Dedifferentiated amniotic fluid mesenchymal stem cell (primary cell): ENCODE results near the gene IGSF21.

ENCODE experiments used
- DNase-seq: peaks from one replicate; pipeline ENCODE4 v3.0.0-alpha.2; 2016; ENCODE audit errors: extremely low spot score

The IGSF21 gene

DNA sequence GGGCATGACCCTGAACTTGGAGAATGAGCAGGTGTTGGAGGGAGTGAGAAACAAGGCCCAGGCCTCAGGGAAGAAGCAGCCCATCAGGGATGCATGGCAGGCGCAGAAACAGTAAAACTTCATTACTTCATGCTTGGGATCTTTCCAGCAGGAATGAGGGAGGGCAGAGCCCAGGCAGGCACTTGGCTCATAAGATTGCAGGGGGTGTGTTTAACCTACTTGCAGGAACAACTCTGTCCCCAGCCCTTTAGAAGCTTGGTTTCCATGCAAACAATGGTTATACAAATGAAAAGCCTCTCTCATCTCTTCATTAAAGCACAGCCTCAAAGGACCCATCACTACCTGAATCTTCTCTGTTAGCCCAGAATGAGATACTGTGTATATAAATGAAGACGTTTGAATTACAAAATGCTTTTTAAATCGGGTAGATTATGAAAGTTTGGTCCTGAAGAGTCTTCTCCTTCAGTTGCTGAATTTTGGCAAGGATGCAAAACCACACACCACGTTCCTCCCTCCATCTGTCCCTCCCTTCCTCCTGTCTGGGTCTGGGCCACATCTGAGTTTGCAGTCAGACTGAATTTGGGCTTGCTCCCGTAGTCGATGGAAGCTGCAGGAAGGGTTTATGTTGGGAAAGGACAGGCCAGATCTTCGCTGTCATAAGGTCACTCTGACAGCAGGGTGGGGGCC is 218.8 kb downstream of the IGSF21 start:
- DNase-seq, result no peak

- no peak for DNase-seq
These were observed 220.1 kb downstream of the IGSF21 start for GRCh38 chr1:18327650-18328049.

- DNase-seq, result no peak
These were observed 221.2 kb downstream of the IGSF21 start for GRCh38 chr1:18328803-18329202.

- DNase-seq, result no peak
These were observed 222.1 kb downstream of the IGSF21 start for GRCh38 chr1:18329469-18330253.

- no peak for DNase-seq
These were observed 225.0 kb downstream of the IGSF21 start for GRCh38 chr1:18332576-18332975.

- no peak for DNase-seq
These were observed 225.6 kb downstream of the IGSF21 start for GRCh38 chr1:18333220-18333619.

DNA sequence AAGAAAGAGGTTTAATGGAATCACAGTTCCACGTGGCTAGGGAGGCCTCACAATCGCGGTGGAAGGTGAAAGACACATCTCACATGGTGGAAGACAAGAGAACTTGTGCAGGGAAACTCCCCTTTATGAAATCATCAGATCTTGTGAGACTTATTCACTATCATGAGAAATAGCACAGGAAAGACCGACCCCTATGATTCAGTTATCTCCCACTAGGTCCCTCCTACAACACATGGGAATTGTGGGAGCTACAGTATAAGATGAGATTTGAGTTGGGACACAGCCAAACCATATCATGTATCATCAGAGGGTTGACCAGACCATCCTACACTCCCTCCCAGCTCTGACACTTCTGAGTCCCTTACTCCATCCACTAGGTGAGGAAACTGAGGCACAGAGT is 229.2 kb downstream of the IGSF21 start:
- DNase-seq, result no peak

GRCh38 chr1:18337757-18338156 is 230.2 kb downstream of the IGSF21 start:
- no peak for DNase-seq

- DNase-seq, result no peak
These were observed 231.6 kb downstream of the IGSF21 start for GRCh38 chr1:18339161-18339560.

- no peak for DNase-seq
These were observed 232.7 kb downstream of the IGSF21 start for GRCh38 chr1:18340158-18340764.

DNA sequence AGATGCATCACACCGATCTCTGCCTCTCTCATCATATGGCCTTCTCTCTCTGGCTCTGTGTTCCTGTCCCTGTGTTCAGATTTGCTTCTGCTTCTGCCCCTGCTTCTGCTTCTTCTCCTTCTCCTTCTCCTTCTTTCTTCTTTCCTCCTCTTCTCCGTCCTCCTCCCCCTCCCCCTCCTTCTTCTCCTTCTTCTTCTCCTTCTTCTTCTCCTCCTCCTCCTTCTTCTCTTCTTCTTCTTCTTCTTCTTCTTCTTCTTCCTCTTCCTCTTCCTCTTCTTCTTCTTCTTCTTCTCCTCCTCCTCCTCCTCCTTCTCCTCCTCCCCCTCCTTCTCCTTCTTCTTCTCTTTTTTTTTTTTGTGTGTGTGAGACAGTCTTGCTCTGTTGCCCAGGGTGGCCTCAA is 233.2 kb downstream of the IGSF21 start:
- no peak for DNase-seq

DNA sequence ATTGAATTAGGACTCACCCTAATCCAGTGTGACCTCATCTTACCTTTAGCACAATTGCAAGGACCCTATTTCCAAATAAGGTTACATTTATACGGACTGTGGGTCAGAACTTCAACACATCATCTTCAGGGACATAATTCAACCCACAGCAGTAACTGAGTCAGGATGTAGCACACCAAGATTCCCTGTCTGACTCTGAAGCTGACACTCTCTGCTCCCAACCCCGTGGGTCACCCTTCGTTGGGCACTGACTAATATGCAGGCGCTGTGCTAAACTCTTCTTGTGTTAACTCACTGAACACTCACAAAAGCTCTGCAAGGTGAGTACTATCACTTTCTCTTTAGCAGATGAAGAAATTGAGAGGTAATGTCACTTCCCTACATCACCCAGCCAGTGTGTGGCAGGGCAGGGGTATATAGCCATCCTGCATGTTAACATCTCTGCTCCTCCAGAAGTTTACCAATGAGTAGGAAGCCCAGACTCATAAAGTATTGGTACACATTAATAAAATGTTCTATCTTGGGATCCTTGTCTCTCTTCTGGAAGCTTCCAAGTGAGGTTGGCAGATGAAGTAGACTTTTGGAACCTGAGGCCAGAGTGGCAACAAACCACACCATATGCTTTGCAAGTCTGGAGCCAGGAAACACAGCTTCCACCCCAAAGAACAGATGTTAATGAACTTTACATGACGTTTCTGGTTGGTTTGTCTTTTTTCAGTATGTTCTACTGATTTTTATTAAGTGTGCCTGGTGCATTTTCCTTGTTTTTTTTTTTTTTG is 233.9 kb downstream of the IGSF21 start:
- DNase-seq, result no peak

DNA sequence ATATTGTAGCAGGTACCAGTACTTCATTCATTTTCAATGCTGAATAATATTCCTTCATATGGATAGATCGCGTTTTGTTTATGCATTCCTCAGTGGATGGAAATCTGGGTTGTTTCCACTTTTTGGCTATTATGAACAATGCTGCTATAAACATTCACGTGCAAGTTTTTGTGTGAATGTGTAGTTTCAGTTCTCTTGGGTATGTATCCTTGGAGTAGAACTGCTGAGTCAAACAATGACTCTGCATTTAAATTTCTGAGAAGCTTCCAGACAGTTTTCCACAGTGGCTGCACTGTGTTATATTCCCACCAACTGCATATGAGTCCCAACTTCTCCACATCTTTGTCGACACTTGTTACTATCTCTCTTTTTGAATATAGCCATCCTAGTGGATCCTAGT is 235.1 kb downstream of the IGSF21 start:
- no peak for DNase-seq

DNA sequence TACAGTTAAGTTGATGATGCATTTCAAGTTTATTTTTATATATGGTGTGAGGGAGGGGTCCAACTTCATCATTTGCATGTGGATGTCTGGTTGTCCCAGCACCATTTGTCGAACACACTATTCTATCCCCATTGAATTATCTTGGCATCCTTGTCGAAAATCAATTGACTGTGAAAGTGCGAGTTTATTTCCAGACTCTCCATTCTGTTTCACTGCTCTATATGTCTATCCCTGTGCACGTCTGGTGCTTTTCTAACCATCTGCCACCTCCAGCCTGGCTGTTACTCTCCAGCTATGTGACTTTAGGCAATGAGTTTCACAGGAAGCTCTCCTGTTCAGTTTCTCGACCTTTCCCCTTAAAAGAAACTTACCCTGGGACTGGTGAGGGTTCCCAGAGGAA is 236.0 kb downstream of the IGSF21 start:
- no peak for DNase-seq

GRCh38 chr1:18344755-18345154 is 237.2 kb downstream of the IGSF21 start:
- no peak for DNase-seq

- no peak for DNase-seq
These were observed 240.0 kb downstream of the IGSF21 start for GRCh38 chr1:18347559-18347958.

GRCh38 chr1:18348354-18348753 is 240.8 kb downstream of the IGSF21 start:
- DNase-seq, result no peak

- no peak for DNase-seq
These were observed 243.1 kb downstream of the IGSF21 start for GRCh38 chr1:18350747-18351146.

GRCh38 chr1:18351735-18352134 is 244.1 kb downstream of the IGSF21 start:
- DNase-seq, result no peak

DNA sequence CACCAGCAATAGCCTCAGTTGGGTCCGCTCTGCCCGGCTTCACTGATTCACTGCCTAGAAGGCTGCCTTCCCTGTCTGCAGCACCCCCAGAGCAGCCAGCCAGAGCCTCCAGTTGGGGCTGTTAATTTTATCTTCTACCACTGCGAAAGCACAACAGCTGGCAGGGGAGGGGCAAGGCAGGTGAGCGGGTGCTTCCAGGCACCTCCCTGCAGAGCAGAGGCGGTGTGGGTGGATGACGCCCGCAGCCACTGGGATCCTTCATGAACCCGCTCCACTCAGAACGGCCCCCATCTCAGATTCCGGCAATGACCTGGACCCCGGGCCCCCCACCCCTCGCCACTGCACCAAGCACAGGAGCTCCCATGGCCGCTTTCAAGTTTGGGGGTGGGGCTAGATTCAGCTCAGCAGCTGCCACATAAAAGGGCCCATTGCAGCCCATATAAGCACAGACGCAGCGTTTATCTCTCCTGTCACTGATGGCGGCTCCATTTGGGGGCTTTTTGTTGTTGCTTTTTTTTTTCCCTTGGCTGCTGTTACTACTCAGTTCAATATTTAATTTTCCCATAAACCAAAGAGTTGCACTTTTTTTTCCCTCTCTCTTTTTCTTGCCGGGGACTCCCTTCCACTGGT is 245.2 kb downstream of the IGSF21 start:
- no peak for DNase-seq

DNA sequence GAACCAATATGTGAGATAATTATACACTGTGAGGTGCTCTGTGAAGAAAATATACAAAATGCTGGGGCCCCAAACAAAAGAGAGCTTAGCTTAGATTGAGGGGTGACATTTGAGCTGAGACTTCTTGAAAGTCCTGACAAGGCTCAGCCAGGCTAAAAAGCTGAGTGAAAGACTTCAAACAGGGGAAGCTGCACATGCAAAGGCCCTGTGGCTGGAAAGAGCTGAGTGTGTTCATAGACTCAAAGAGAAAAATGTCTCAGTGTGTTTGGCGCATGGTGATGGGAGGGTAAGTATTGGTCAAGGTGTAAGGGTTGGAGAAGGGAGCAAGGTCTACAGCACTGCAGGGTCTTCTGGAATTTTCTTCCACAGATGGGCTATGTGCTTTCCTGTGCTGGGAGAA is 245.9 kb downstream of the IGSF21 start:
- DNase-seq, result no peak

DNA sequence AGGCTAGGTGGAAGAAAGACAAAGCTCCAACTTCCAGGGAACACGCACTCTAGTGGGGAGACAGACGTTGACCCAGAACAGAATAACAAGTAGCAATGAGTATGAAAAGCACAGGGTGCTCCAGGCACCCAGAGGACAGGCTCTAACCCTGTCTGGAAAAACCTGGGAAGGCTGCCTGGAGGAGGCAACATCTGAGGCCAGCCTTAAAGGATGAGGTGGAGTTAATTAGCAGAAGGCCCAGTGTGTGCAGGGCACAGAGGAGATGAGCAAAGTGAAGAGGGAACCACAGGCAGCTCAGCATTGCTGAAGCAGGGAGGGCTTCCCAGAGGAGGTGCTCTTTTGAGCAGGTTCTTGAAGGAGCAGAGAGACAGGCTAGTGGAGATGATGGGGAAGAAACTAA is 246.4 kb downstream of the IGSF21 start:
- DNase-seq, result no peak
